ENCODE data around the gene ZBTB47.

ZBTB47 gene

DNA sequence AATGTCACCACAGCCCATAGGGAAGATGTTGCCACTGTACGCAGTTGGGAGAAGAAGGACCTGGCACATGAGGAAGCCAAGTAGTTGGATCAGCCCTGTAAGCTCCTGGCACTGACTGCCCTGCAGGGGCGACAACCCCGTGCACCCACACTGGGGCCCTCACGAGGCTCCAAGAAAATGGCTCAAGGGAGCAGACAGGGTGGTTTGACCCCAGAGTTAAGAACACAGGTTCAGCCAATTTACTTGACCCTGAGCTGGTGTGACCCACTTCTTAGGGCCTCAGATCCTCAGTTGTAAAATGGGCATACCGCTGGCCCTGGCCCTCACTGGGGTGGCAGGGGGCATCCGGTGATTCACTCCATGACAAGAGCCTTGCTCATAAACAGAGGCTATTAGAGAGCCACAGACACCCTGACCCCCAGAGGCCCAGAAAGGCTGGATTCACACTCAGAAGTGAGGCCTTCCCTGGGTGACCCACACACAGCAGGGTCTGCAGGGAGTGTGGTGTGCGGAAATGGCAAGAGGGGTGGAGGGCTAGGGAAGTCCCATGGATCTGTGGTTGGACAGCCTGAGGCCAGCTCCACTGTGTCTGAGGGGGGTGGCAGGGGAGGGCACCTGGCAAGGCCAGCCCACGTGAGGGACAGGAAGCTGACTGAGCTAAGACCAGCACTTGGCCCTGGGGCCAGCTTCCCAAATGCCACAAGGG lies 50.8 kb downstream of the ZBTB47 start:
- Histone ChIP-seq H3K79me1 (ENCODE audit: low read depth, low read length) (peaks cover 1% of the 10 kb centered on the region), H3K18ac (ENCODE audit: low read length) (no peak overlapping the region), H3K9ac (ENCODE audit: low read depth, low read length, poor library complexity) (no peak overlapping the region), H3K4me1 (ENCODE audit: control insufficient read depth in 2 of 2, insufficient read depth in 1 of 2, low read depth in 1 of 2, low read length in 2 of 2) (peaks cover 0 to 4% of the 10 kb centered on the region in 2 donors), H3K4ac (ENCODE audit: low read length) (no peak overlapping the region), H2BK15ac (ENCODE audit: low read length) (no peak overlapping the region), H3K4me2 (ENCODE audit: insufficient read depth, low read length, poor library complexity, severe bottlenecking) (no peak overlapping the region), H3K4me3 (ENCODE audit: low read length in 2 of 2) (no peak overlapping the region), H2BK120ac (ENCODE audit: low read depth, low read length) (no peak overlapping the region), H3K36me3 (replicated peaks in 1 of 2; ENCODE audit: control insufficient read depth in 2 of 2, insufficient read depth in 2 of 2, low read length in 2 of 2) (peaks cover 0 to 2% of the 10 kb centered on the region in 2 donors), H2BK5ac (ENCODE audit: low read length) (no peak overlapping the region), H3K14ac (ENCODE audit: low read length) (no peak overlapping the region), H3K23ac (ENCODE audit: low read depth, low read length, poor library complexity) (peak overlapping the region; percentile 11), H2BK12ac (ENCODE audit: low read length) (no peak overlapping the region), H4K91ac (ENCODE audit: low read depth, low read length, poor library complexity) (no peak overlapping the region), H3K27me3 (ENCODE audit: control insufficient read depth in 3 of 3, insufficient read depth in 3 of 3, low read depth in 1 of 3, low read length in 3 of 3) (peaks cover 0 to 47% (median 0%) of the 10 kb centered on the region in 3 experiments), H2AFZ (ENCODE audit: low read length) (no peak overlapping the region), H4K8ac (ENCODE audit: low read depth, low read length) (no peak overlapping the region), H2AK5ac (ENCODE audit: low read depth, low read length) (no peak overlapping the region), H3K27ac (replicated peaks; ENCODE audit: low read length) (no peak overlapping the region), H3K9me3 (replicated peaks in 1 of 2; ENCODE audit: control insufficient read depth in 2 of 2, insufficient read depth in 1 of 2, low read depth in 1 of 2, low read length in 2 of 2) (no peaks in the 10 kb centered on the region)
- WGBS, 2 donors (ENCODE audit: extremely low coverage in 2 of 2, insufficient read length in 2 of 2, insufficient replicate concordance in 1 of 2): no CpG with 5 or more reads among the region's 8 CpGs
- DNase-seq (ENCODE audit: low spot score): no peak

- Histone ChIP-seq H2BK12ac (ENCODE audit: low read length) (no peak overlapping the region), H3K4me2 (ENCODE audit: insufficient read depth, low read length, poor library complexity, severe bottlenecking) (no peak overlapping the region), H3K14ac (ENCODE audit: low read length) (no peak overlapping the region), H2BK5ac (ENCODE audit: low read length) (no peak overlapping the region), H3K36me3 (replicated peaks in 1 of 2; ENCODE audit: control insufficient read depth in 2 of 2, insufficient read depth in 2 of 2, low read length in 2 of 2) (peaks cover 0 to 2% of the 10 kb centered on the region in 2 donors), H3K4me3 (ENCODE audit: low read length in 2 of 2) (no peak overlapping the region), H4K91ac (ENCODE audit: low read depth, low read length, poor library complexity) (no peak overlapping the region), H2BK120ac (ENCODE audit: low read depth, low read length) (no peak overlapping the region), H3K4me1 (ENCODE audit: control insufficient read depth in 2 of 2, insufficient read depth in 1 of 2, low read depth in 1 of 2, low read length in 2 of 2) (peaks cover 0 to 4% of the 10 kb centered on the region in 2 donors), H2AK5ac (ENCODE audit: low read depth, low read length) (no peak overlapping the region), H3K4ac (ENCODE audit: low read length) (no peak overlapping the region), H2BK15ac (ENCODE audit: low read length) (no peak overlapping the region), H2AFZ (ENCODE audit: low read length) (no peak overlapping the region), H3K18ac (ENCODE audit: low read length) (no peak overlapping the region), H3K79me1 (ENCODE audit: low read depth, low read length) (peaks cover 1% of the 10 kb centered on the region), H4K8ac (ENCODE audit: low read depth, low read length) (no peak overlapping the region), H3K27me3 (ENCODE audit: control insufficient read depth in 3 of 3, insufficient read depth in 3 of 3, low read depth in 1 of 3, low read length in 3 of 3) (peaks cover 0 to 50% (median 0%) of the 10 kb centered on the region in 3 experiments), H3K9me3 (replicated peaks in 1 of 2; ENCODE audit: control insufficient read depth in 2 of 2, insufficient read depth in 1 of 2, low read depth in 1 of 2, low read length in 2 of 2) (no peaks in the 10 kb centered on the region), H3K23ac (ENCODE audit: low read depth, low read length, poor library complexity) (no peak overlapping the region), H3K9ac (ENCODE audit: low read depth, low read length, poor library complexity) (no peak overlapping the region), H3K27ac (replicated peaks; ENCODE audit: low read length) (no peak overlapping the region)
- DNase-seq (ENCODE audit: low spot score): no peak
- WGBS, 2 donors (ENCODE audit: extremely low coverage in 2 of 2, insufficient read length in 2 of 2, insufficient replicate concordance in 1 of 2): no CpG with 5 or more reads among the region's 7 CpGs
Measured at GRCh38 chr3:42705058-42705767, 51.7 kb downstream of the ZBTB47 start.

DNA sequence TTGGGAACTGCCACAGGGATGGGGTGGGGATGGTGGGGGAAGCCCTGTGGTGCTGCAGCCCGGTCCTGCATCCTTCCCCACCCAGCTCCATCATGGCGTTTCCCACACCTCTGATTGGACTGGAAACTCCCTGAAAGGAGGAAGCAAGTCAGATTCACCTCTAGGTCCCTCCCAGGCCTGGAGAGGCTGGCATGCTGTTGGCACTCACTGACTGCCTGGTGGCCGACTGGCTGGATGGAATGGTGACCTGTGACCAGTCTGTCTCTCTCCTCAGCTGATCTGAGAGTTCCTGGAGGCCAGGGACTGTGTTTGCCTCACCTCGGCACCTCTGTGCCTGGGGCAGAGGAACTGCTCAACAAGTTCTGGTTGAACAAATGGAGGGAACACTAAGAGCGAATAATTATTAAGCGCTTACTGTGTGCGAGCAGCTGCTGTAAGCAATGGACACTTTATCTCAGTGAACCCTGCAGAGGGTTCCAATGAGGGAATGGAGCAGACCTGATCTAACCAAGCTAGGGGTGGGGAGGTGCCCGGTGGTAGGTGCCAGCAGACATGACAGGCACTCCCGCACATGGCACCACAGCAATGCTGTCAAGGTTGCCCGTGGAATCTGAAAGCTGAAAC lies 52.6 kb downstream of the ZBTB47 start:
- no peak overlapping the region for H3K9ac ChIP-seq (ENCODE audit: low read depth, low read length, poor library complexity)
- no peak overlapping the region for H3K27ac ChIP-seq (replicated peaks; ENCODE audit: low read length)
- H2BK12ac ChIP-seq (ENCODE audit: low read length): no peak overlapping the region
- H2BK5ac ChIP-seq (ENCODE audit: low read length): no peak overlapping the region
- H2AFZ ChIP-seq (ENCODE audit: low read length): no peak overlapping the region
- H3K36me3 ChIP-seq (replicated peaks in 1 of 2; ENCODE audit: control insufficient read depth in 2 of 2, insufficient read depth in 2 of 2, low read length in 2 of 2): peaks cover 0 to 2% of the 10 kb centered on the region in 2 donors
- peak overlapping the region in 1 of 2 donors; percentile 19 for H3K4me3 ChIP-seq (ENCODE audit: low read length in 2 of 2)
- H2AK5ac ChIP-seq (ENCODE audit: low read depth, low read length): no peak overlapping the region
- H2BK120ac ChIP-seq (ENCODE audit: low read depth, low read length): no peak overlapping the region
- no peaks in the 10 kb centered on the region for H3K9me3 ChIP-seq (replicated peaks in 1 of 2; ENCODE audit: control insufficient read depth in 2 of 2, insufficient read depth in 1 of 2, low read depth in 1 of 2, low read length in 2 of 2)
- no peak overlapping the region for H3K18ac ChIP-seq (ENCODE audit: low read length)
- WGBS, 2 donors (ENCODE audit: extremely low coverage in 2 of 2, insufficient read length in 2 of 2, insufficient replicate concordance in 1 of 2): no CpG with 5 or more reads among the region's 10 CpGs
- no peak overlapping the region for H3K23ac ChIP-seq (ENCODE audit: low read depth, low read length, poor library complexity)
- peaks cover 0 to 4% of the 10 kb centered on the region in 2 donors for H3K4me1 ChIP-seq (ENCODE audit: control insufficient read depth in 2 of 2, insufficient read depth in 1 of 2, low read depth in 1 of 2, low read length in 2 of 2)
- H3K14ac ChIP-seq (ENCODE audit: low read length): no peak overlapping the region
- no peak overlapping the region for H3K4ac ChIP-seq (ENCODE audit: low read length)
- no peak overlapping the region for H4K8ac ChIP-seq (ENCODE audit: low read depth, low read length)
- H2BK15ac ChIP-seq (ENCODE audit: low read length): no peak overlapping the region
- peaks cover 0 to 50% (median 0%) of the 10 kb centered on the region in 3 experiments for H3K27me3 ChIP-seq (ENCODE audit: control insufficient read depth in 3 of 3, insufficient read depth in 3 of 3, low read depth in 1 of 3, low read length in 3 of 3)
- no peak for DNase-seq (ENCODE audit: low spot score)
- H3K79me1 ChIP-seq (ENCODE audit: low read depth, low read length): peaks cover 1% of the 10 kb centered on the region
- no peak overlapping the region for H3K4me2 ChIP-seq (ENCODE audit: insufficient read depth, low read length, poor library complexity, severe bottlenecking)
- H4K91ac ChIP-seq (ENCODE audit: low read depth, low read length, poor library complexity): no peak overlapping the region

Data from neuronal stem cell (in vitro differentiated cells).